Renal cortical epithelial cell (primary cell): Measurements from ENCODE around the gene CTSO. TPM values are rescaled to one million over a fixed set of nuclear protein-coding genes. Genes with fewer than 3 reads are reported as not detected.
"Not testable (repeated sequence)": the region's sequence is repeated elsewhere in the genome, so short reads cannot be mapped to it uniquely, and the experiment has no call there.

ENCODE experiments used
- DNase-seq: peaks from one replicate; pipeline ENCODE4 v3.0.0-alpha.2; 2011; ENCODE audit warnings: low read depth
- total RNA-seq: library from RNA; depleted of rRNA; stranded (reverse); fragments of >200 nt; gene quantifications from 2 replicates; pipeline ENCODE4 v1.2.3, GENCODE V29; 2014

CTSO gene
- total RNA-seq, 1 donor from 2014 or later, result 26.4 TPM

GRCh38 chr4:155954939-155955338 lies 1.3 kb upstream of the CTSO start:
- peak; percentile 19 for DNase-seq

DNA sequence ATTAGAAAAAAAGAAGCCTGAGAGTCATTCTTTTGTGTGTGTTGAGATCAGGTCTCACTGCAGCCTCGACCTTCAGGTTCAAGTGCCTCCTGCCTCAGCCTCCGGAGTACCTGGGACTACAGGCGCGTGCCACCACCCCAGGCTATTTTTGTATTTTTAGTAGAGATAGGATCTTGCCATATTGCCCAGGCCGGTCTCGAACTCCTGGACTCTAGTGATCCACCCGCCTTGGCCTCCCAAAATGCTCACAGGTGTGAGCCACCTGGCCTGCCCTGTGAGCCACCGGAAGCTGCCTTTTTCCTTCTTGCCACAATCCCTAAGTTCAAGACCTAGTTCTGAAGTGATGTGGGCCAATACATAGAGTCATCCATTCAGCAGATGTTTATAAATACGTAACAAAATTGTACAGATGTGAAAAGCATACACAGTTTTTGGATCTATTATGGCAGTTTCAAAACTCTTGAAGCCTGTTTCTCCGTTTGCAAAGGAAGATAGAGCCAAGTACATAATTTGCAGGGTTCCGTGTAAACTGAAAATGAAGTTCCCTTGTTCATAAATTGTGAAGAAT lies 536 bp upstream of the CTSO start:
- no peak for DNase-seq

- DNase-seq, result peak; percentile 54
Measured at GRCh38 chr4:155952501-155952901, 1.2 kb downstream of the CTSO start.

DNA sequence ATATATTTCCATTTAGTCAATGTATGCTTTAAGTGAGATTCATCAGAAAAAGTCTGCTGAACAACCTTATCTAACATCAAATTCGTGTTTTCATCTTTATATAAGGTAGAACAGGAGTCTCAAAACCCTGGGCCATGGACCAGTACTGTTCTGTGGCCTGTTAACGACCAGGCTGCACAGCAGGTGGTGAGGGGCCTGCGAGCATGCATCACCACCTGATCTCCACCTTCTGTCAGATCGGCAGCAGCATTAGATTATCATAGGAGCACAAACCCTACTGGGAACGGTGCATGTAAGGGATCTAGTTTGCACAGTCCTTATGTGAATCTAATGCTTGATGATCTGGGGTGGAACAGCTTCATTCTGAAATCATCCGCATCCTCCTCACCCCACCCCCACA lies 3.2 kb downstream of the CTSO start:
- no peak for DNase-seq

- peak; percentile 36 for DNase-seq
Measured at GRCh38 chr4:155948541-155948940, 5.1 kb downstream of the CTSO start.

DNA sequence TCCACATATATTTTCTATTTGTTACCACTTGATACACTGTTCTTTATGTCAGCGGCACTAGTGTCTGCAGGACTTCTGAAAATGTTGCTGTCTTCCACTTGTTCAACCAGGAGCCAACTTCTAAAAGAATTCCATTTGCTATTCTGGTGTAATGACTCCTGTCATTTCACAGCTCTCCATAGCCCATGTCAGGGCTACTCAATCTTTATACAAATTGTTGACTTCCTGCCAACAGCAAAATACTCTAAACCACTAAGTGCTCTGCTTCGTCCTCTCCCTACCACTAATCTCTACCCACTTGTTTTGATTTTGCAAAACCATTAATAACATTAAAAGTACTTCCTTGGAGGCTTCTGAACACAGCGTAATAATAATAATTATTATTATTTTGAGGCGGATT lies 7.2 kb downstream of the CTSO start:
- peak; percentile 84 for DNase-seq

GRCh38 chr4:155944516-155944915 lies 9.2 kb downstream of the CTSO start:
- peak; percentile 17 for DNase-seq

DNA sequence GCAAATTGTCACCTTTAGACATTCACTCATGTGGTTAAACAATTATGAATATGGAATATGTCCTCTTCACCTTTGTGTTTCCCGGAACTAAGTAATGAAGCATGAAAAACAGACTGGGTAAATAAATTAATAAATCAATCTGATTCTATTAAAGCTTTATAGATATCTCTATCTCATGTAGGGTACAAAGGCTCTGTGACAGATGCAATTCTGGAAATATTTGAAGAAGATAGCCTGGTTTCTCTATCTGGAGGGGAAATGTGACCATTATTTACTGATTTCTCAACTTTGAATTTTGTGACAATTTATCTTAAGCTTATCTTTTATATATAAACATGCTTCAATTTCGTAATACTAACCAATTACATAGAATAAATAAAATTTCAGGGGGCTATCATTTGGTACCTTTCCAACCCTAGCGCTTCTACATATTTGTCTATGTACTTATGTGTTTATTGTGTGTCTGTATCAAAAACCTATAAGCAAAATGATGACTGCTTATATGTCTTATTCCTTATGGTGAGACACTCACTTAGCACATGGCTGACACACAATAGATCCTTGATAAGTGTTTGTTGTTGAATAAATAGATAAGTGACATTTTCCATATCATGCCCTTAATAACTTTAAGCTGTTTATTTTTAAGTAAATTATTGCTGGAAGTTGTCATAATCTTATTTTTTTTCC lies 9.9 kb downstream of the CTSO start:
- DNase-seq, result no peak

GRCh38 chr4:155941820-155942219 lies 11.8 kb downstream of the CTSO start:
- DNase-seq, result no peak

- DNase-seq, result no peak
Measured at GRCh38 chr4:155941085-155941790, 12.4 kb downstream of the CTSO start.

GRCh38 chr4:155935389-155935986 lies 18.2 kb downstream of the CTSO start:
- no peak for DNase-seq

DNA sequence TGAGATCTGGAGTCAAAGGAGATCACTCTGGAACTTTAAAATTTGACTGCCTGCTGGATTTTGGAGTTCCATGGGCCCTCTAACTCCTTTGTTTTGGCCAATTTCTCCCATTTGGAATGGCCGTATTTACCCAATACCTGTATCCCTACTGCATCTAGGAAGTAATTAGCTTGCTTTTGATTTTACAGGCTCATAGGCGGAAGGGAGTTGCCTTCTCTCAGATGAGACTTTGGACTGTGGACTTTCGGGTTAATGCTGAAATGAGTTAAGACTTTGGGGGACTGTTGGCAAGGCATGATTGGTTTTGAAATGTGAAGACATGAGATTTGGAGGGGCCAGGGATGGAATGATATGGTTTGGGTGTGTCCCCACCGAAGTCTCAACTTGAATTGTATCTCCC lies 19.0 kb downstream of the CTSO start:
- not testable (repeated sequence) for DNase-seq

DNA sequence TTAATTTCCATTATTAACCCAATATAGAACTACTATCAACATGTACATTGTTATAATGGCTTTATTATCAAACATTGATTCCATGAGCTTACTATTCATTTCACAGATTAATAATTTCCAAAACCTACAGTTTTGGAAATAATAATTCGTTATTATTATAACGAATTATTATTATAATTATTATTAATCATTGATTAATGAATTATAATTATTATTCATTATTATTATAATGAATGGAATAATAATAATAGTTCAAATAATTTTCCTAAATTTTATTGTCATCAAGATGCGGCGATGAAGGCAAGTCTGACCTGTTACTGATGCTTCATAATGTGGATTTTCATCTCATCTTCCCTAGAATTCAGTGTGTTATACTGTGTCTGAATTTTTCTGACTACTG lies 22.0 kb downstream of the CTSO start:
- no peak for DNase-seq

- no peak for DNase-seq
Measured at GRCh38 chr4:155930330-155930729, 23.3 kb downstream of the CTSO start.

DNA sequence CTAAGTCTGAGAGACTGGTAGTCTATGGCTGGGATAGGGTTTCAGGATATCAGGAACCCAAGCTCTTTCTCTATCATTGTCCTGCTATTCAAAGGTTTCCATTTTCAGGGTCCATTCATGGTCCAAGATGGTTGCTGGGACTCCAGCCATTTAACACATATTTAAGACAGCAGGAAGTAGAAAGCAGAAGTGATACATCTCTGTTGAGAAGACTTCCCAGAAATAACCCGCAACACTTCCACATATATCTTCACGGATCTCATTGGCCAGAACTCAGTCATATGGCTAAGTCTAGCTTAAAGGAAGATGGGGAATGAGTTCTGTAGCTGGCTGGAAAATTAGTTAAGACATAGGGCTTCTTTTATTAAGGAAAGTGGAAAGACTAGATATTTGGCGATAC lies 23.8 kb downstream of the CTSO start:
- DNase-seq, result no peak

GRCh38 chr4:155924637-155925036 lies 29.0 kb downstream of the CTSO start:
- no peak for DNase-seq

DNA sequence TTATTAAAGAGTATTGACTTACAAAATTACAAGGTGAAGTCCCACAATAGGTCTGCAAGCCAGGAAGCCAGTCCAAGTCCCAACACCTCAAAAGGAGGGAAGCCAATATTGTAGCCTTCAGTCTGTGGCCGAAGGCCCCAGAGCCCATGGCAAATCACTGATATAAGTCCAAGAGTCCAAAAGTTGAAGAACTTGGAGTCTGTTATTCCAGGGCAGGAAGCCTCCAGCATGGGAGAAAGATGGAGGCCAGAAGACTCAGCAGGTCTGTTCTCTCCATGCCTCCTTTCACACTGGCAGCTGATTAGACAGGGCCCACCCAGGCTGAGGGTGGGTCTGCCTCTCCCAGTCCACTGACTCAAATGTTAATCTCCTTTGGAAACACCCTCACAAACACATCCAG lies 32.1 kb downstream of the CTSO start:
- no peak for DNase-seq

DNA sequence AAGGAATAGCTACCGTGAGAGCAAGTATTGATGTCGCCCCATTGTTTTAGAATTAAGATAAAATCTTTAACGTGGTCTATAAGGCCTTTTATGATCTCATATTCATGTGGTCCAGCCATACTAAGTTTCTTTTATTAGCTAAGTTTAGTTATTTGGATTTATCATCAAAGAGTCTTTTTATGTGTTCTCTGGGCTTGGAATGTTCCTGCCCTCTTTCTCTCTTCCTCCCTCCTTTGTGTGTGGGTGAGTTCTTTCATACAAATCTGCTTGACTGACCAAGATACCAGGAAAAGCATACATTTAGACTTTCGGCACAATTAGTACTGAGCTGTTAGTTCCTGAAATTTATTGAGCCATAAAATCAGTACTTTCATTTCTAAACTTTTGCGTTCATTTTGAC lies 38.9 kb downstream of the CTSO start:
- DNase-seq, result peak; percentile 41

- no peak for DNase-seq
Measured at GRCh38 chr4:155911905-155912304, 41.8 kb downstream of the CTSO start.

DNA sequence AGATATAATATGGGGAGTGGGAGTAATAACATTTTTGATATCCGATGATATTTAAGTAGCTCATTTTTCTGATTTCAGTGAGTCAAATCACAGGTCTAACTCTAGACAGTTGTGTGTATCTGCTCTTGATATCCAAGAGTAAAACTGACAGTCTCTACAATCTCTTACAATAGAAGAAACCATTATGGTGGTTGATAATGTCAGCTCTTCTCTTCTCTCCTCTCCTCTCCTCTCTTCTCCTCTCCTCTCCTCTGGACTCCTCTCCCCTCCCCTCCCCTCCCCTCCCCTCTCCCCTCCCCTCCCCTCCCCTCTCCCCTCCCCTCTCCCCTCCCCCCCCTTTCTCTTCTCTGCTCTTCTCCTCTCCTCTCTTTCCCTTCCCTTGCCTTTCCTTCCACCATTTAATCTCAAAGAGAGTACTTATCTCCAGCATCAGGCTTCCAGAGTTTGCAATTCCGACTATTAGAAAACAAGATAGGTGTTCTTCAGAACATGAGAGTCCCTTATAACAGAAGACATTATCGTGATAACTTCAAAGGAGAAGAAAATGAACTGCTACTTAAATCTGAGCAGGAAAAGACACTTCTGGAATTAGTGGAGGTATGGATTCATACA lies 43.9 kb downstream of the CTSO start:
- no peak for DNase-seq

DNA sequence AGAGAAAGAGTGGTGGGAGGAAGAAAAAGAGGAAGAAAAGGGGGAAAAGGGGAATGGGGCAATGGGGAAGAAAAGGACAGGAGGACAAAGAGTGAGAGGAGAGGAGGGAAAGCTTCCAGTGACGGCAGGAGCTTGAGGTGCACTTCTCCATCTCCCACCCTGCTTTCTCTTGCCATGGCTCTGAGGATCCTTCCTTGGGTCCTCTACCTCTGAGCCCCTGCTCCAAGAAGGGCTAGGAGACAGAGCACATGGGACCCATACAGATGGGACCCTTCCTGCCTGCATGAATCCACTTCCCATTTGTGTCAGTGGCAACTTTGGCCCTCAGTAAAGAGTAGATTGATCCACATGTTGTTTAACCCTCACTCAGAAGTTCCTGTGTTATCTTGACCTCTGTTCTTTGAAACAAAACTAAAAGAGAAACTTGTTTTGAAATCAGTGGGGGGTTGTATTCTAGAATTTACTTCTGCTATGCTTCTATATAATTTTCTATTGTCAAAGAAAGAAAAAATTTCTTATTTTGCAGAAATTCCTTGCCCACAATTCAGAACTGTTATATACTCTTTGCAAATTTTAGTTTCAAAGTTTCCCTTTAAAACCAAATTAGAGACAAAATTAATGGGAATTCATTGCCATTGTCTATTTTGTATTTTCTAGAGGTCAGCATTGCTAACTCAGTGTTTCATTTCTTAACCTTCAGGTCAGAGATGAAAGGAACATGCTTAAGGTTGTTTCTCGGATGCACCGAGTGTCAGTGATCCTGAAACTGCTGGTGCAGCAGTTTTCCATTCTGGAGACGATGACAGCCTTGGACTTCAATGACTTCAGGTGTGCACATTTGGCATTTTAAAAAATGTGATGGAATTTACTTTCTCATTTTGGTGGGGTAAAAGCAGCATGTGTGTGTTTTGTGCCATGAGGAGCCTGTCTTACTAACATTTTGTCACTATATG lies 45.2 kb downstream of the CTSO start:
- no peak for DNase-seq
